ENCODE data around the gene ARL15.

DNA sequence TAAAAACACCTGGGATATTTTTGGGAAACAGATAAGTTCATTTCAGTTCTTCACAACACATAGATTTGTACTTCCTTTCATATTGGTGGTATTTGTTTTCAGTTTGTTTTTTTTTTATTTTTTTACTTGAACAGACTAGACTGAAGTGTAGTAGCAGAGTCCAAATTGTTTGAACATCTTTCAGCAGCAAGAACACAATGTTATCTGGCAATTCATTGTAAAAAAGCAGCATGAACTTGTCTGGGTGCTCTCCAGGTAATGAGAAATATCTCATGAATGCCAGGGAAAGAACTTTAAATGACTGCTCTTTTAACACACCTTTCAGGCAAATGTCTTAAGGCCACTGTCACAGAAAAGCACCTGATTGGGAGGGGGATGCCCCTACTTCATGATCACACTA, 113.4 kb downstream of the ARL15 start:
- TF ChIP-seq, protein P1, sequence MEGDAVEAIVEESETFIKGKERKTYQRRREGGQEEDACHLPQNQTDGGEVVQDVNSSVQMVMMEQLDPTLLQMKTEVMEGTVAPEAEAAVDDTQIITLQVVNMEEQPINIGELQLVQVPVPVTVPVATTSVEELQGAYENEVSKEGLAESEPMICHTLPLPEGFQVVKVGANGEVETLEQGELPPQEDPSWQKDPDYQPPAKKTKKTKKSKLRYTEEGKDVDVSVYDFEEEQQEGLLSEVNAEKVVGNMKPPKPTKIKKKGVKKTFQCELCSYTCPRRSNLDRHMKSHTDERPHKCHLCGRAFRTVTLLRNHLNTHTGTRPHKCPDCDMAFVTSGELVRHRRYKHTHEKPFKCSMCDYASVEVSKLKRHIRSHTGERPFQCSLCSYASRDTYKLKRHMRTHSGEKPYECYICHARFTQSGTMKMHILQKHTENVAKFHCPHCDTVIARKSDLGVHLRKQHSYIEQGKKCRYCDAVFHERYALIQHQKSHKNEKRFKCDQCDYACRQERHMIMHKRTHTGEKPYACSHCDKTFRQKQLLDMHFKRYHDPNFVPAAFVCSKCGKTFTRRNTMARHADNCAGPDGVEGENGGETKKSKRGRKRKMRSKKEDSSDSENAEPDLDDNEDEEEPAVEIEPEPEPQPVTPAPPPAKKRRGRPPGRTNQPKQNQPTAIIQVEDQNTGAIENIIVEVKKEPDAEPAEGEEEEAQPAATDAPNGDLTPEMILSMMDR (conservative IDR thresholded peaks at IDR 0.05; ENCODE audit: low read length), result no peak
- no peak for TF ChIP-seq EZH2phosphoT487 (IDR thresholded peaks at IDR 0.05; ENCODE audit: borderline replicate concordance)

All from Loucy (cell line).